HK-2 (cell line): Measurements from ENCODE around the gene SCRN2.
A peak's percentile ranks its signal among the peaks of the same experiment; 100 is the strongest.

ENCODE experiments used
- DNase-seq: peaks from one replicate; pipeline ENCODE4 v3.0.0-alpha.2; 2018; ENCODE audit not compliant: unreplicated experiment

The SCRN2 gene

DNA sequence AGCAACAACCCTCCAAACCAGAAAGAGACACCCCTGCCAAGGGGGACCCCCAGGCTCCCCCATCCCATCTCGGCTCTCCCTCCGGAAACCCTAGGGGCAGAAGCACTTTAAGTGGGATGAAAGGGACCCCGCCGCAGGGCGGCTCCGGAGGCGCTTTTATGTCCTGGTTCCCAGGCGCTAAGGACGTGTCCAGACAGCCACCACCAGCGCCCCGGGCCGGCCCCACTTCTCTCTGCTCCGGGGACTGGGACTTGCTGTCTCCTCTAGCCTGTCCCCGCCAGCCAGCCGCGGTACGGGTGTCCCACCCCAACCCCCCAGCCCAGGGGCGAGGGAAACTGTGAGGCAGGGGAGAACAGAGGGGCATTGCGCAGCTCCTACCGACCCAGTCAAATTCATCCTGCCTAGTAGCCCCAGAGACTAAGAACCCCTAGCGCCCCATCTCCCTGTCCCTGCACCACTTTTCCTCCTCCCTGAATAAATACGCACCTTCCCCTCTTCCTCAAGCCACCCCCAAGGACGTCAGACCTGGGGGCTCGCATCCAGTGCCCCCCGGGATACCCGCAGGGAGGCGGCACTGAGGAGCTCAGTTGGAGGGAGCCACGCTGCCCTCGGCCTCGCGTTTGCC lies 5.8 kb upstream of the SCRN2 start:
- DNase-seq, result no peak

DNA sequence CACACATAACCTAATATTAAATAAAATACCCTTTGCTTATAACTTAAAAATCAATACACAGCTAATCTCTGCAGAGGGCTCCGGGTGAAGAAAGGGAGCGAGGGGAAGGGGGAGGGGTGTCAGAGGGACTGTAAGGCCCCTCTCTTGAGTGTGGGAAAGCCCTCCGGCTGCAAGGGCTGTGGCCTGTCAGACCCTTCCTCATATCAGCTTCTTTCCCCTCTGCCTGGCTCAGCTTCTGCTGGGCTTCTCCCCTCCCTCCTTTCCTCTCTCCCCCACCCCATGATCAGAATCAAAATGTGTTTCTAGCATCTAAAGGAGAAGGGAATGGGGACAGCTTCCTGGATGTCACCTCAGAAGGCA lies 4.6 kb upstream of the SCRN2 start:
- DNase-seq, result no peak

DNA sequence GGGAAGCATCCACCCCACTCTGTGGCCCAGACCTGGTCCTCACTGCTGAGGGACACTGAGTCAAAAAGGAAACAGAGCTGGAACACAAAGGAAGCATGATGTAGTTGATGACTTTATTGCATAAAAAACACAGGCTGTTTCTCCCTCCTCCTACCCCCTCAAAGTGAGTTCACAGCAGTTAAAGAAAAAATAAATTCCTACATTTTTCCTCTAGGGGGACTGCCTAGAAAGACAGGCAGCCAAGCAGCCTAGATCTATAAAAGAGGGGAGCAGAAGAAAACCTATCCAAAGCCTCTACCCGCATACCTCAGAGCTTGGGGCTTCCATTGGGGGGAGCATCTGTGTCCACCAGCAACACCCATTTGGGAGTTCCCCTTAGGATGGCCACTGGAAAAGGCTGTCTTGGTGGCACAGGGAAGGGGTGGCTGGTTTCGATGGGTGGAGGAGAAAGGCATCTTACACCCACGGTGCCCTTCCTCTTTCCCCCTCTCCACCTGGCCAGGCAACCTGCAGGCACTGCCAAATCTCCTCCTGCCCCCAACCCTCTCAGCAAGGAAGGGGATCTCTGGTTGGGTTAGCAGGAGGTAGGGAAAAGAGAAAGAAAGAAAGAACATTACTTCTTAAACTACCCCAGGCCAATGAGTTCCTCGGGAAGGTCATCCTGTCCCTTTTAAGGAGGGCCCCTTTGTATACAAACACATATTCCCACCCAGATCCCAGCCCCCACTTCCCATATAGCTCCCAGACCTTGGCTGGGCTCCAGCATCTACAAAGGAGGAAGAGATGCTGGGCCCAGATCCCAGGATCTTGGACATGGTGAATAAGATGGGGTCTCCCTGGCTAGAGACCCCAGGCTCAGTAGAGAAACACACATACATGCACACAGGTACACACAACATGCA lies 4.0 kb upstream of the SCRN2 start:
- DNase-seq, result no peak

DNA sequence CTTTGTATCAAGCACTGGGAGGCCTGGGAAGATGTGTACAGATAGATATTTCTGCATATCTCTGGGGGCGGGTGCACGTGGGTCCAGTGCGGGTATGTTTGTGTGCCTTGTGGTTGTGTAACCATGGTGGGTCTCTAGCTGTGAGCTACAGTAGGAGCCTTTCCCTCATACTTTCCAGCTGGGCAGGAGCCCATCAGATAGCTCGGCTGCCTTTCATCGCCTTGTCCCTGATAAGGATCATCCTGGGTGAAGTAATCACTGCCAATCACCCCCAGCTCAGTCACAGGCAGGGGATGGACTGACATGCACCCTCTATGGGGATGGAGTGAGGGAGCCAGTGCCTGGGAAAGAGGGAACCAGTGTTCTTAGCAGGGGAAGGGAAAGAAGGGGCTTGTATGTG lies 3.2 kb upstream of the SCRN2 start:
- no peak for DNase-seq

DNA sequence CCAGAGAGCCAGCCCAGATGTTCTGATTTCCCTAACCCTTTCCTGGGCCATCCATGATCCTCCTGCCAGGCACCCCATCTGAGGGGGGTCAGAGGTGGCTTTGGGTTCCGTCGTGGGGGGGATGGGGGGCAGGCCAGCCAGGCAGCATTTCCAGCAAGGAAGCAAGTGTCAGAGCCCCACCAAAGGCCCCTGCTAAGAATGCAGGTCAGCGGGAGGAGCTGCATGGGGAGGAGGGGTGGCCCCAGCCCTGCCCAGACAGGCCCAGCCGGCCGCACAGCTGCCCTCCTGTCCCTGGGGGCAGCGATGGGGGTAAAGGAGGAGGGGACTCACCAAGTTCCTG lies 2.3 kb upstream of the SCRN2 start:
- no peak for DNase-seq

DNA sequence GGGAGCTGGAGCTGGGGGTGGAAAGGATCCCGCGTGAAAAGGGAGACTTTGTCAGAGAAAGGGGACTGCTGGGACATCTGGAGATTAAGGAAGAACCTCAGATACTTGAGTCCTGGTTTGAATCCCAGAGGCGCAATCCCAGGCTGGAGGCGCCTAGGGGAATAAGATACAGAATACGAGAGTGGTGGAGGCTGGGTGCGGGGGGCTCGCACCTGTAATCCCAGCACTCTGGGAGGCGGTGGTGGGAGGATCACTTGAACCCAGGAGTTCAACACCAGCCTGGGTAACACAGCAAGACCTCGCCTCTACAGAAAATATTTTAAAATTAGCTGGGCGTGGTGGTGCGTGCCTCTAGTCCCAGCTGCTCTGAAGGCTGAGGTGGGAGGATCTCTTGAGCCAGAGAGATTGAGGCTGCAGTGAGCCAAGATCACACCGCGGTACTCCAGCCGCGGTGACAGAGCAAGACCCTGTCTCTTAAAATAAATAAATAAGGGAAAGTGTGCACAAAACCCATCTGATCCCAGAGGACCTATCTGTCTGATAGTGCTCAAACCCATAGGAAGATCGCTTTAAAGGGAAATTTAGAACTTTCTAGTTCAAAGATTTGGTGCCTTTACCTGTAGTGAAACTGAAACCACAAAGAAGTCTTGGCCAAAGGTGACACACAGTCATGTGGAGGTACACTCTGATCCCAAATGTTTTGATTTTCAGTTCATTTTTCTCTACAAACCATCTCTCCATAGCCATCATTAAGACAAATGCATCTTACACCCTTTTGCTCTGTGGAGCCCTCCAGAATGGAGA lies 617 bp upstream of the SCRN2 start:
- no peak for DNase-seq

DNA sequence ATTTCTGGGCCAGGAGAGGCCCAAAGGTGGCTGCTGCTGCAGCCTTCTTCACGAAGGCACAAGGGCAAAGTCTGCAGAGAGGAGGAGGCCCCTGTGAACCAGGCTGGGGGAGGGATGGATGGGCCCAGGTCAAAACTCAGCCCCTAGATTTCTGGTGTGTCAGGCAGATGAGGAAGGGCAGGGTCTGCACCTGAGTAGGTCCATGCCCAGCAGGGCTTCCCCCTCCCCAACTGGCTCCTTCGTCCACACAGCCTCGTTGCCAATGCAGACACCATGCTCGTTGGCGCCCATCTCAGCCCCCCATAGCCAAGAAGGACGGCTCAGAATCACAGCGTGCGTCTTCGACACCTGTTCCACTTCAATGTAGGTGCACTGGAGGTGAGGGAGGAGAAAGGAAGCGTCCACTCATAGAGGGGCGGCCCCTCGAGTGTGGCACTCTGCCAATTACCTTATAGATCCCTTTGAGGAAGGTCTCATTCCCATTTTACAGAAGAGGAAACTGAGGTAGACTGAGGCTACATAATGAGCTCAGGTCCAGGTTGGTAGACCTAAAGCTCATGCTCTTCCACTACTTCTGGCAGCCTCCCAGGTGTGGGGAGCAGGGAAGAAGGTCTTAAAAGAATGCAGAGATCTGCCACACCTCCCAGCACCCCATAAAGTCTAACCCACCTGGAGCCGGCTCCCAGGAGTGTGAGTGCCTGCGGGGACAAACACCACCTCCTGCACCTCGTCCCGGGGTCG lies 902 bp downstream of the SCRN2 start:
- DNase-seq, result no peak

DNA sequence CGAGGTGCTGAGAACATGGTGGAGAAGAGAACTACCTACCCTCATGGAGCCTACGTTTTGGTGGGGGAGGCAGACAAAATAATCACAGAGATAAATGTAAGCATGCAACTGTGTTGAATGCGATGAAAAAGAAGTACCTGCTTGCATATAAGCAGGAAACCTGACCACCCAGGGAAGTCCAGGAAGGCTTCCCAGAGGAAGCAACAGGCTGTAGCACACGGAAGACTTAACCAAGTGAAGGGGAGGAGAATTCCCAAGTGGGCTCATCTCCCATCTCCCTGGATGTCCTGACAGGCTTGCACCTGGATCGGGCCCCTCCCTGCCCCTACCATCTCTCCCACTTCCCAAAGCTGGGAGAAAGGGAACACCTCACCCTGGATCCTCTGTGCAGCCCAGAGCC lies 2.0 kb downstream of the SCRN2 start:
- no peak for DNase-seq

DNA sequence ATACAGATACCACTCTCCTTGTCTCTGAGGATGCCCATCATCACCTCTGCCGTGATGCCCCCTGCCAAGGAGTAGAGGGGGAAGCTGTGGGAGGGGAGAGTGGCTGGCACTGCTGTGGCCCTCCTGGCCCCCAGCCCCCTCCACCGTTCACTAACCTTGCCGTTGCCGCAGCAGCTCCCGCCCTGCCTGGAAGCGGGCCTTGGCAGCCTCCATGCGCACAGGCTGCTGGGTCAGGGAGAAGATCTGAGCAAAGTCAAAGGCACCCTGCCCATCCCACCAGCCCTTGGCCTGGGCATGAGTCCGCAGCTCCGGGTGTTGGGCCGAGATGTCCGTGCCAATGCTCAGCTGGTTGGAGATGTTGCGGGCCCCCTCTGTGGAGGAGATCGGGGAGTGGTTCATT lies 2.4 kb downstream of the SCRN2 start:
- DNase-seq, result no peak

DNA sequence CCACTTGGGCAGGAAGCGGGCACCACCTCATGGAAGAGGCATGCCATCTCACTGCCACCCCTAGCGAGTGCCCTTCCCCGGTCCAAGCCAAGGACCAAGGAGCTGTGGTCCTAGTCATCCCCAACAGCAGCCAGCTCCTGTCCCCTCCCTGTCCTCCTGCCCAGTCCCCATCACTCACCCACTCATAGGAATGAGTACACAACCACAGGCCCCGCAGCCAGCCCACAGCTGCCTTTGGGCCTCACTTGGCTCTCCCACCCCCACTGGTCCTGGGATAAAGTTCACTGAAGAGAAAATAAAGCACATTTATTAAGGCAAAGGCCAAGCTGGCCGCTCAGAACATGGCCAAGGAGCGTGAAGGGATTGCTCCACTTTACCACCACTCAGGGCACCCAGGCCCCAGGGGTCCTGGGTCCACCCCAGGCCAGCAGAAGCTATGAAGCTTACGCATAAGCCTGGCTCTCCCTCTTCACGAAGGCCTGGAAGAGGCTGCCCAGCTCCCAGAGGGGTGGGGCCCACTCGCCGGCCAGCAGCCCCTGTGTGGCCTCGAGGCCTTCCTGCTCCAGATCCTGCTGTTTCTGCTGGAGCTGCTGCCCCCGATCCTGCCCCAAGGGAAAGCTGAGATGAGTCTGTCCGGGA lies 3.6 kb downstream of the SCRN2 start:
- DNase-seq, result peak; percentile 31

DNA sequence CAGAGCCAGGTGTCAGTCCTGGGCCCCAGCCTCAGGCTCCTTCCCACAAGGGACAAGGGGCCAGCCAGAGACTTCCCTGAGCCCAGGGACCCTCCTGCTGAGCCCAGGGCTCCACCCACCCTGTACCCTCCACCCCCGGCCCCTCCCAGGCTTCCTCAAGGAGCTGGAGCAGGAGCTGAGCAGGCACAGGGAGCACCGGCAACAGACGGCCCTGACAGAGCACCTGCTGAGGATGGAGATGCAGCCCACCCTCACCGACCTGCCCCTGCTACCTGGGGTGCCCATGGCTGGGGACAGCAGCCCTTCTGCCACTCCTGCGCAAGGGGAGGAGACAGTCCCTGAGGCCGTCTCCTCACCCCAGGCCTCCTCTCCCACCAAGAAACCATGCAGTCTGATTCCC lies 4.5 kb downstream of the SCRN2 start:
- no peak for DNase-seq

DNA sequence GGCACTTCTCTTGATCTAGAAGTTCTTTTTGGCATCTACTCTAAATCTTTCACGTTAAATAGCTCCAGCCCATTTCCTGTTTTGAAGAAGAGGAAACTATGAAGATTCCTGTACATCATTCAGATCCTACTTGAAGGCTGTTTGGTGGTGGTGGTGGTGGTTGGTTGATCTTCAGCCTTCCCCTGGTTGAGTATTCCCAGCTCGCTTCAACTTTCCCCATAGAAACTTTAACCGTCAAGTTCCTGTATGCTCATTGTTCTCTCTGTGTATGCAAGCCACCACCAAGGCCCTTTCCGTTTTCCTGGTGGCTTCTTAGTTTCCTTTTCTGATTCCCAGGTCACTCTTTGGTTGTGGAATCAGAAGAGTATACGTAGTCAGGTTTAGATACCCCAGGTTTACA lies 6.3 kb downstream of the SCRN2 start:
- DNase-seq, result no peak

DNA sequence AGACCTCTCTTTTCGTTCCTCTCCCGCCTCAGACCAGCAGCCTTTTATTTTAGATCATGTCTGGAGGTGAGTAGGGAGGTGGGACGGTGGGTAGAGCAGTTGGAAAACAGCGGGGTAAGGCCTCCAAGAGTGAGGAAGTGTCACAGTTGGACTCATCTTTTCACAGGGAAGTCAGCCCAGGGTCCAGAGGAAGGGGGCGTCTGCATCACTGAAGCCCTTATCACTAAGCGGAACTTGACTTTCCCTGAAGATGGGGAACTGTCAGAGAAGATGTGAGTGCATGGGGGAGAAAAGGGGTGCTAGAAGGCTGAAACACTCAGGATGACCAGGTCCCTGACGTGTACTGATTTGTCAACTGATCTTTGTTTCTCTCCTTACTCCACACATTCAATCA lies 9.1 kb downstream of the SCRN2 start:
- DNase-seq, result no peak

DNA sequence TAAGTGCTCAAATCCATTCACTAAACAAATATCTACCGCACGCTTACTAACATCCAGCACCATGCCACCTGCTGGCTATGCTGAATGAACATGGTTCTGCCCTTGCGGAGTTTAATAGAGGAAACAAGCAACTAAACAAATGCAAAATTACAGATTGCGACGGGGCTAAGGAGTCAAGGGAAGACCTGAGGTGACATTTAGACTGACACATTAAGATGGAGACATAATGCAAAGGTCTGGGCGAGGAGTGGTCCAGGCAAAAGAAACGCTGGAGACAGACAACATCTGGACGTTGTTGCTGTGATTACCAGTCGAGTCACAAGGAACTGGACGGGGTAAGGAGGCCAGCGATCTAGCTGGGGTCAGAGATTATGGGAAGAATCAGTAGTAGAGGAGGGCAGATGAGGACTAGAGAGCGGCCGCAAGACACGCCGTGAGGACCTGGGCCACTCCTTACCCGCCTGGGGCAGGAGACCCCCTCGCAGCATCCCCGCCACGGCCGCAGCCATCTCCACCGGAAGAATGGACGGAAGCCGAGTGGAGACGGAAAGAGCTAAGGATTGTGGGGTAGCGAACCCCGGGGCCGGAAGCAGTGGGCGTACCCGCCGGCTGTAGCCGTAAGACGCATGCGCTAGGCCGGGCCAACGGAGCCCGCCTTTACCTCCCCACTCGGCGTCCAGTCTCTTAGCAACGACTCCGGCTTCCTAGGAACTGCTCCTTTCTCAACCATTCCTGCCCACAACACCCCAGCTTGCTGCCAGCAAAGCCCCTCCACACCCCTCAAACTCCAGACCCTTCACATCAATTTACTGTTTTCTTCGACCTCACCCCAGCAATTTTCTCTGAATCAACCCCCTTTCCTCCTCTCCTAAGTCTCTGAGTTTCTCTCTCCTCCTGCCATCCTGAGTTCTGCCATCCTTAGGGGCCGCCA lies 9.8 kb downstream of the SCRN2 start, which contains the start of the genes LRRC46 and MRPL10:
LRRC46 (plus strand) TSS at position 668 of the 931 bp plus-strand sequence. CDS start 320 bp downstream, outside the sequence.
MRPL10 (minus strand) TSS at position 539 of the 931 bp plus-strand sequence; CDS start at position 509, 30 bp downstream.
- DNase-seq, result peak; percentile 92

DNA sequence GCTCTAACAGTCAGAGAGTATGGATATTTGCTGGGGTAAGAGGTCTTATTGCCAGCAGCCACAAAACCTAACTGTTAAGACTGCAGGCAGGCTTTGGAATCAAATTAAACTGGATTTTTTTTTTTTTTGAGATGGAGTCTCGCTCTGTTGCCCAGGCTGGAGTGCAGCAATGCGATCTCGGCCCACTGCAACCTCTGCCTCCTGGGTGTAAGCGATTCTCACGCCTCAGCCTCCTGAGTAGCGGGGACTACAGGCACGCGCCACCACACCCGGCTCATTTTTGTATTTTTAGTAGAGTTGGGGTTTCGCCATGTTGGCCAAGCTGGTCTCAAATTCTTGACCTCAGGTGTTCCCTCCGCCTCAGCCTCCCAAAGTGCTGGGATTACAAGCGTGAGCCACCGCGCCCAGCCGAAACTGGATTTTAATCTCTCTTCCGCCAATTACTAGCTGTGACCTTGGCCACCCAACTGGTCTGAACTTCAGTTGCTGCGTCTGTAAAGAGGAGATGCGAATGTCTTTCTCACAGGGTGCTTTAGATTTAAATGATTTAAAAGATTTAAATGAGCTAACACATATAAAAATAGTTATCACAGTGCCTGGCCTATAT lies 10.6 kb downstream of the SCRN2 start:
- DNase-seq, result no peak

DNA sequence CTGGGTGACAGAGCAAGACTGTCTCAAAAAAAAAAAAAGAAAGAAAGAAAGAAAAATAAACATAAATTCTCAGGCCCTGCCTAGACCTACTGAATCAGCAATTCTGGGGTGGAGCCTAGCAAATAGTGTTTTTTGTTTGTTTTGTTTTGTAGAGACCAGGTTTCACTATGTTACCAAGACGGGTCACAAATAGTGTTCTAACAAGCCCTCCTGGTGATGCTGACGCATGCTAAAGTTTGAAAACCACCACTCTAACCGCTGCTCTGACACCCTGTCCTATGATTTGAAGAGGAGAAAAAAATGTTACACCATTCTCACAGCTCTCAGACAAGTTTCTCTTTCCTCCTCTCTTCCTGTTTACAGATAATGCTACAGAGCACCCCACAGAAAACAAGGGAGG lies 11.2 kb downstream of the SCRN2 start:
- DNase-seq, result no peak

DNA sequence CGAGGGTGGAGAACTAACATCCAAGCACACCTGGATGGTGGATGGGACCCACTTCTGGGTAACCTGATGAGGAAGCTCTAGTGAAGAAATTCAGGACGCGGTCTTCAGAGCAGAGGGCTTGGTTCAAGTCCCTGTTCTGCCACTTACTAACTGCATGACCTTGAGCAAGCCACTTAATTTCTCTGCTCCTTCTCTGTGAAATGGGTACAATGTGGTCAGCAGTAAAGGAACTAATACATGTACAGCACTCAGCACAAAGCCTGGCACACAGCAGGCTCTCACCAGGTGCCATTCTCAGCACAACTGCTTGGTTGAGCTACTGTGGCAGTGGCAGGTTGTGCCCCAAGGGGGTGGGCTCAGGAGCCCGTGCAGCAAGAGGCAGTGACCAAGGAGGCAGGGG lies 17.6 kb downstream of the SCRN2 start:
- DNase-seq, result no peak

DNA sequence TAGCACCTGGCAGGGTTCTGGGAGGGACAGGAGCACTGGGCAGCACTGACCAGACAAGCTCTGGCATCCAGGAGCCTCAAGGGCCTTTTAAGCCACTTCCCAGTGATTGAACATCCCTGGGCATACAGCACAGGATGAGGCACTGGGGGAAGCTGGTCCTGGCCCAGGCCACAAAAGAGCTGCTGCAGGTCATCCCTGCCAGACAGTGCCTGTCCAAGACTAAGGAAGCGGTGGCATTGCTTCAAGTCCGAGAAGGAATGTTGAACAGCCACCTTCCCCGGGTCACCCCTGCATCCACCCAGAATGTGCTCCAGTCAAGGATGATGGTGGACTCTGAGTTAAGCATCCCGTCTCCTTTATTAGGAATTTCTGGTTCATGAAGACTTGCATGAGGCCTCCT lies 18.3 kb downstream of the SCRN2 start:
- DNase-seq, result no peak

DNA sequence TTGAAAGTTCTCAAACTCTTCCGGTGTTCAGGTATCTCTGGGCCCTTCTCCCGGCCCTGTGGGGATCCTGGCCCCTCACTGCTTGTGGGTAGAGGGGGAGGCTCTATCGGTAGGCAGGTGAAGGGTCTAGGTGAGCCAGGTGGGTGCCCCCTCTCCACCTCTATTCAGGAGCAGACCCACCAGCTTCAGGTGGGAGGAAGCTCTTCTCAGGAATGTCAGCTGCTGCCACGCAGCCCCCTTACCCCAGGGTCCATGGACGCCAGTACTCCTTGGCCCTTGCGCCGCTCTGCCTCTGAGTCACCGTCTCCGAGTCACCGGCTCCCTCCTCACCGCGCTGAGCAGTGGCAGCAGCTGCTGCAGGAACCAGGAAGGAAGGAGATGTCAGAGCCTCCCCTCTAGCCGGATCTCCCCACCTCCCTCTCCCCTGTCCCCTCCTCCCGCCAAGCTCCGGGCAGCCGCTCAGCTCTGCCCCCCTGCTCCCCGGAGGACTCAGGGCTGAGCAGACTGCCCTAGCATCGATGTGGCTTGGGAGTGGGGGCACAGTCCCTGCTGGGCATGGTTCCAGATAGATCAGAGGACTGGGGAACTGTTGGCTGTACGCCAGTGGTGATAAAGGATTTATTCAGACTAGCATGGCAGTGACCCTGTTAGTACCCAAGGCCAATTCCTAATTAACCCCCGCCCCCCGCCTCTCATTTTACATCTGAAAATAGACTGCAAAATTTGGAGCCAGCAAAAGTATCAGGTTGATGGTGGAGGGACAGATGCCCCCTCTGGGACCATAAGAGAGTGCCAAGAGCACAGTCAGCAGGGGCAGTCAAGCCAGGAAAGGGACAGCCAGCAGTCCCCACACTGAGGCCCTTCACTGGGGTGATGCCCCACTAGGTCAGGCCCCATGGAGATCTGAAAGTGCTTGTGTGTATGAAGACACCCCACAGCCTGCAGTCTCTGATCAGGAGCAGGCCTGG lies 19.4 kb downstream of the SCRN2 start, which contains the start of gene OSBPL7:
OSBPL7 (minus strand) TSS at position 371 of the 968 bp plus-strand sequence. CDS start 1,516 bp downstream, outside the sequence.
- peak; percentile 88 for DNase-seq
